K562 (cell line): ENCODE data around the gene COPS6. TPM values are rescaled to one million over a fixed set of nuclear protein-coding genes. Genes with fewer than 3 reads are reported as not detected.

ENCODE experiments used
- ATAC-seq: fragments of 200-7000 bp; cut with Tn5 transposase; 3 replicates; pipeline ENCODE4 v1.9.1; 2020; ENCODE audit warnings: moderate library complexity
- BruUV-seq: library from RNA; stranded (reverse); fragments of 400-500 nt; replicated peaks from 2 replicates; lab custom pipeline; 2021; lab: Mats Ljungman, UMichigan
- CTCF ChIA-PET: fragments of 300-600 bp; formaldehyde crosslinking; extraction: SDS; loops from one replicate; lab custom pipeline; 2021; ENCODE audit warnings: low intra/inter-chr PET ratio; lab: Yijun Ruan, JAX
- POLR2A ChIA-PET: fragments of 300-600, 350-650 bp; sonication (Branson Sonifier 250); formaldehyde crosslinking; extraction: SDS; loops from one replicate; lab custom pipeline; 2021; ENCODE audit warnings: antibody characterized with exemption, inconsistent platforms; lab: Yijun Ruan, JAX
- DNase-seq, 4 experiments: peaks; one replicate each; pipeline versions ENCODE4 v3.0.0 to v3.0.0-alpha.2; 2011 to 2018; ENCODE audit warnings: low spot score in 3 of 4, mixed read lengths in 3 of 4; ENCODE audit errors: extremely low read depth in 1 of 4
- FAIRE-seq: peaks from 2 replicates; lab custom pipeline; 2011; peaks lifted over from hg19 to GRCh38; lab: Jason Lieb, UNC
- H2AFZ ChIP-seq: 2 replicates; pipeline ENCODE4 v1.6.0; 2011; ENCODE audit warnings: low read depth, low read length, control low read depth, inconsistent platforms
- H3K27ac ChIP-seq: fragments of 200-600 bp; 3 replicates; pipeline ENCODE4 v1.8.0; 2011; ENCODE audit warnings: low read depth, mild to moderate bottlenecking, control low read depth, inconsistent platforms, low read length, moderate library complexity, mixed read lengths; ENCODE audit errors: extremely low read depth
- H3K27me3 ChIP-seq, 2 experiments: fragments of 300-600 bp in 1 of 2; 2 replicates in 1 of 2; 3 replicates in 1 of 2; pipeline versions ENCODE4 v1.6.0 to v1.8.0; 2011; ENCODE audit warnings: inconsistent platforms in 2 of 2, low read length in 2 of 2, mild to moderate bottlenecking in 1 of 2, mixed read lengths in 1 of 2, moderate library complexity in 1 of 2; ENCODE audit not compliant: control insufficient read depth in 2 of 2, insufficient read depth in 2 of 2
- H3K36me3 ChIP-seq: fragments of 300-600 bp; 3 replicates; pipeline ENCODE4 v1.8.0; 2011; ENCODE audit warnings: mild to moderate bottlenecking, low read length, inconsistent platforms; ENCODE audit not compliant: control insufficient read depth, insufficient read depth
- H3K4me1 ChIP-seq, 2 experiments: fragments of 200-600 bp in 1 of 2; replicated peaks in 1 of 2; 2 replicates in 1 of 2; 3 replicates in 1 of 2; pipeline versions ENCODE4 v1.5.1 to v1.8.0; 2011; ENCODE audit warnings: inconsistent platforms in 2 of 2, low read length in 2 of 2, mild to moderate bottlenecking in 1 of 2, mixed read lengths in 1 of 2, moderate library complexity in 1 of 2; ENCODE audit not compliant: control insufficient read depth in 2 of 2, insufficient read depth in 2 of 2
- H3K4me2 ChIP-seq: 2 replicates; pipeline ENCODE4 v1.6.1; 2011; ENCODE audit warnings: low read length, control low read depth, inconsistent platforms, mixed read lengths; ENCODE audit not compliant: insufficient read depth
- H3K4me3 ChIP-seq: fragments of 200-600 bp; sonication (generic), shearing (Covaris generic); 2 replicates; pipeline ENCODE4 v1.5.1; 2016; ENCODE audit warnings: control low read depth, inconsistent platforms
- H3K79me2 ChIP-seq: fragments of 200-600 bp; 3 replicates; pipeline ENCODE4 v1.8.0; 2011; ENCODE audit warnings: low read length, inconsistent platforms; ENCODE audit not compliant: control insufficient read depth, insufficient read depth
- H3K9ac ChIP-seq, 2 experiments: 2 replicates each; pipeline versions ENCODE4 v1.6.0 to v1.6.1; 2011; ENCODE audit warnings: low read depth in 2 of 2, low read length in 2 of 2, control low read depth in 1 of 2, inconsistent platforms in 1 of 2, mild to moderate bottlenecking in 1 of 2, mixed read lengths in 1 of 2; ENCODE audit not compliant: insufficient read depth in 1 of 2
- H3K9me1 ChIP-seq: one replicate; pipeline ENCODE4 v1.6.0; 2011; ENCODE audit warnings: inconsistent platforms, mild to moderate bottlenecking, low read length, moderate library complexity; ENCODE audit not compliant: control insufficient read depth, insufficient read depth
- H3K9me3 ChIP-seq: replicated peaks from 2 replicates; pipeline ENCODE4 v1.5.1; 2011; ENCODE audit warnings: low read depth, low read length, inconsistent platforms; ENCODE audit not compliant: control insufficient read depth, insufficient read depth
- H4K20me1 ChIP-seq: replicated peaks from 2 replicates; pipeline ENCODE4 v1.6.1; 2011; ENCODE audit warnings: low read length, inconsistent platforms, mixed read lengths; ENCODE audit not compliant: control insufficient read depth, insufficient read depth
- ARHGAP35 ChIP-seq: fragments of 450-650 bp; IDR thresholded peaks from 2 replicates; pipeline ENCODE4 v1.6.1; 2018; ENCODE audit not compliant: partially characterized antibody
- ELF2 ChIP-seq: fragments of 250-450 bp; sonication (Bioruptor Pico); IDR thresholded peaks from 2 replicates; pipeline ENCODE4 v1.5.0; 2021; ENCODE audit warnings: mild to moderate bottlenecking
- ETV5 ChIP-seq: sonication (generic); formaldehyde crosslinking; IDR thresholded peaks from 2 replicates; pipeline ENCODE4 v1.4.0; 2020; ENCODE audit warnings: low read depth, mild to moderate bottlenecking, missing genetic modification reagents
- GABPB1 ChIP-seq: sonication (generic); formaldehyde crosslinking; IDR thresholded peaks from 2 replicates; pipeline ENCODE4 v1.8.0; 2022; ENCODE audit warnings: mild to moderate bottlenecking, missing genetic modification reagents
- GATAD2A ChIP-seq: fragments of 450-650 bp; IDR thresholded peaks from 2 replicates; pipeline ENCODE4 v1.6.1; 2017
- KDM4B ChIP-seq, 2 experiments: fragments of 450-650 bp in 1 of 2; sonication (generic) in 1 of 2; IDR thresholded peaks; 2 replicates each; pipeline ENCODE4 v1.6.1; 2016 to 2017; ENCODE audit warnings: borderline replicate concordance in 2 of 2, antibody characterized with exemption in 1 of 2, low read depth in 1 of 2, mild to moderate bottlenecking in 1 of 2
- RFX1 ChIP-seq: fragments of 450-650 bp; IDR thresholded peaks from 2 replicates; pipeline ENCODE4 v1.6.1; 2016; ENCODE audit warnings: mild to moderate bottlenecking, moderate library complexity
- SIN3A ChIP-seq, 2 experiments: fragments of 150-350 bp in 1 of 2; IDR thresholded peaks; 2 replicates each; pipeline ENCODE4 v1.6.1; 2011 to 2016; ENCODE audit warnings: borderline replicate concordance in 2 of 2, low read depth in 2 of 2, low read length in 2 of 2, mild to moderate bottlenecking in 2 of 2, moderate library complexity in 2 of 2; ENCODE audit not compliant: control insufficient read depth in 1 of 2
- SREBF1 ChIP-seq: fragments of 150-350 bp; IDR thresholded peaks from 2 replicates; pipeline ENCODE4 v1.6.1; 2014; ENCODE audit warnings: antibody characterized with exemption, low read depth, low read length, borderline replicate concordance
- TCF7L2 ChIP-seq: fragments of 150-350 bp; IDR thresholded peaks from 2 replicates; pipeline ENCODE4 v1.6.1; 2016; ENCODE audit warnings: low read depth, mild to moderate bottlenecking, low read length, moderate library complexity
- WGBS: fragments of 100-300 bp; shearing (Covaris generic); methylation state at CpG from one replicate; pipeline ENCODE4 v1.1.6; 2016; ENCODE audit warnings: low coverage, mixed read lengths; ENCODE audit not compliant: insufficient coverage; ENCODE audit errors: missing lambda C conversion rate; 5-methylcytosine and 5-hydroxymethylcytosine counted together
- in situ Hi-C: fragments of 300-500 bp; cut with MboI; formaldehyde crosslinking; loops from 4 replicates; pipeline ENCODE4 v1.15.0; 2018; ENCODE audit warnings: inconsistent platforms, mixed read lengths
- intact Hi-C: fragments of 100-400 bp; cut with micrococcal nuclease; formaldehyde crosslinking; loops from 2 replicates; pipeline ENCODE4 v1.14.2; 2022
- polyA plus RNA-seq, 8 experiments: library from polyadenylated mRNA; depleted of rRNA in 4 of 8; stranded (reverse) in 5 of 8; unstranded in 3 of 8; fragments of >200 nt; fragmentation: Nextera tagmentation in 2 of 8; fragmentation: Illumina TruSeq in 1 of 8; extraction: Ambion mirVana in 2 of 8; extraction: Trizol in 1 of 8; gene quantifications; 2 replicates each; pipeline versions ENCODE4 v1.2.1 to v1.2.3, GENCODE V29; 2011 to 2014; ENCODE audit warnings: inconsistent platforms in 1 of 8, missing spikeins in 1 of 8
- total RNA-seq, 7 experiments: library from RNA; depleted of rRNA in 6 of 7; stranded (reverse); fragments of >200 nt in 6 of 7; fragmentation: Illumina TruSeq in 2 of 7; extraction: Trizol in 2 of 7; gene quantifications; 2 replicates each; pipeline versions ENCODE4 v1.2.1 to v1.2.3, GENCODE V29; 2011 to 2021; ENCODE audit warnings: low replicate concordance in 1 of 7
- TF ChIP-seq, protein P1 (sequence below): fragments of 450-650 bp; IDR thresholded peaks from 2 replicates; pipeline ENCODE4 v1.6.1; 2018; ENCODE audit warnings: mild to moderate bottlenecking, low read depth; ENCODE audit not compliant: partially characterized antibody
- TF ChIP-seq, protein P2 (sequence below): sonication (generic); formaldehyde crosslinking; IDR thresholded peaks from 2 replicates; pipeline ENCODE4 v1.8.1; 2022; ENCODE audit warnings: missing genetic modification reagents
- TF ChIP-seq, protein P3 (sequence below): fragments of 250-450 bp; sonication (Bioruptor Pico); IDR thresholded peaks from 2 replicates; pipeline ENCODE4 v1.5.0; 2021

The COPS6 gene
- total and polyA plus RNA-seq, 9 of the 15 experiments (the other 6 are each of a cell fraction or from before 2014, with no cell fraction given) = 63.0 to 331 (median 168) TPM

- TF ChIP-seq, protein P1, sequence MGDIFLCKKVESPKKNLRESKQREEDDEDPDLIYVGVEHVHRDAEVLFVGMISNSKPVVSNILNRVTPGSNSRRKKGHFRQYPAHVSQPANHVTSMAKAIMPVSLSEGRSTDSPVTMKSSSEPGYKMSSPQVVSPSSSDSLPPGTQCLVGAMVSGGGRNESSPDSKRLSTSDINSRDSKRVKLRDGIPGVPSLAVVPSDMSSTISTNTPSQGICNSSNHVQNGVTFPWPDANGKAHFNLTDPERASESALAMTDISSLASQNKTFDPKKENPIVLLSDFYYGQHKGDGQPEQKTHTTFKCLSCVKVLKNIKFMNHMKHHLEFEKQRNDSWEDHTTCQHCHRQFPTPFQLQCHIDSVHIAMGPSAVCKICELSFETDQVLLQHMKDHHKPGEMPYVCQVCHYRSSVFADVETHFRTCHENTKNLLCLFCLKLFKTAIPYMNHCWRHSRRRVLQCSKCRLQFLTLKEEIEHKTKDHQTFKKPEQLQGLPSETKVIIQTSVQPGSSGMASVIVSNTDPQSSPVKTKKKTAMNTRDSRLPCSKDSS = peak; percentile 8
- no peak for TF ChIP-seq KDM4B (IDR thresholded peaks at IDR 0.05; ENCODE audit: borderline replicate concordance in 2 of 2, low read depth in 1 of 2)
These were observed 858 bp downstream of the COPS6 start (continued) for GRCh38 chr7:100089458-100090196.

- Histone ChIP-seq H3K27ac (peak overlapping the region; percentile 40; the same call in 1 of the 3 replicates), H3K36me3 (peaks cover 60% of the 10 kb centered on the region), H3K4me2 (no peak overlapping the region), H4K20me1 (peaks cover 29% of the 10 kb centered on the region), H3K9me1 (no peaks in the 10 kb centered on the region), H3K27me3 (no peaks in the 10 kb centered on the region), H3K9ac (peak overlapping the region in 1 of 2 experiments; percentile 26; a peak in 1 of 4 replicates), H3K9me3 (no peaks in the 10 kb centered on the region), H3K4me1 (peaks cover 23 to 28% of the 10 kb centered on the region in 2 experiments), H2AFZ (no peak overlapping the region), H3K4me3 (no peak overlapping the region), H3K79me2 (peaks cover 25% of the 10 kb centered on the region)
- in situ Hi-C loops (no loop called here), intact Hi-C loops (no loop called here)
- WGBS = 83% methylated on average over 14 of the region's 14 CpGs
- ATAC-seq (peak; percentile 1), DNase-seq (no peak), FAIRE-seq (no peak)
- POLR2A ChIA-PET = interaction anchor here (0.6 to 7.9 kb wide), 5 partner anchors 8 to 1092 kb away, joined by 3 to 115 read pairs (median 3); partner anchors contain the start of genes AP4M1 and MCM7
- CTCF ChIA-PET = no interaction called here
- BruUV-seq = no TSS peak
- no peak for TF ChIP-seq ELF2
- TF ChIP-seq, protein P2, sequence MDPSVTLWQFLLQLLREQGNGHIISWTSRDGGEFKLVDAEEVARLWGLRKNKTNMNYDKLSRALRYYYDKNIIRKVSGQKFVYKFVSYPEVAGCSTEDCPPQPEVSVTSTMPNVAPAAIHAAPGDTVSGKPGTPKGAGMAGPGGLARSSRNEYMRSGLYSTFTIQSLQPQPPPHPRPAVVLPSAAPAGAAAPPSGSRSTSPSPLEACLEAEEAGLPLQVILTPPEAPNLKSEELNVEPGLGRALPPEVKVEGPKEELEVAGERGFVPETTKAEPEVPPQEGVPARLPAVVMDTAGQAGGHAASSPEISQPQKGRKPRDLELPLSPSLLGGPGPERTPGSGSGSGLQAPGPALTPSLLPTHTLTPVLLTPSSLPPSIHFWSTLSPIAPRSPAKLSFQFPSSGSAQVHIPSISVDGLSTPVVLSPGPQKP (CRISPR knock-in tag) = no peak
- no peak for TF ChIP-seq ARHGAP35
- no peak for TF ChIP-seq SREBF1
- 0 out of 4 replicates have a peak, but pooled peaks of 1 of the 2 experiments have one; percentile 9 for TF ChIP-seq SIN3A (IDR thresholded peaks at IDR 0.05; ENCODE audit: borderline replicate concordance in 2 of 2, control insufficient read depth in 1 of 2, low read depth in 2 of 2, low read length in 2 of 2)
- TF ChIP-seq GABPB1 (CRISPR knock-in tag) = no peak
- TF ChIP-seq GATAD2A = no peak
- TF ChIP-seq RFX1 = no peak
- TF ChIP-seq TCF7L2 = no peak
- TF ChIP-seq, protein P3, sequence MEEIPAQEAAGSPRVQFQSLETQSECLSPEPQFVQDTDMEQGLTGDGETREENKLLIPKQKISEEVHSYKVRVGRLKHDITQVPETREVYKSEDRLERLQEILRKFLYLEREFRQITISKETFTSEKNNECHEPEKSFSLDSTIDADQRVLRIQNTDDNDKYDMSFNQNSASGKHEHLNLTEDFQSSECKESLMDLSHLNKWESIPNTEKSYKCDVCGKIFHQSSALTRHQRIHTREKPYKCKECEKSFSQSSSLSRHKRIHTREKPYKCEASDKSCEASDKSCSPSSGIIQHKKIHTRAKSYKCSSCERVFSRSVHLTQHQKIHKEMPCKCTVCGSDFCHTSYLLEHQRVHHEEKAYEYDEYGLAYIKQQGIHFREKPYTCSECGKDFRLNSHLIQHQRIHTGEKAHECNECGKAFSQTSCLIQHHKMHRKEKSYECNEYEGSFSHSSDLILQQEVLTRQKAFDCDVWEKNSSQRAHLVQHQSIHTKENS (CRISPR knock-in tag) = no peak
- TF ChIP-seq ETV5 (CRISPR knock-in tag) = 0 out of 2 replicates have a peak, but pooled peaks have one; percentile 23
These were observed 2.0 kb downstream of the COPS6 start for GRCh38 chr7:100090527-100091410.
